Measurements from ENCODE around the gene NADSYN1.
A peak's percentile ranks its signal among the peaks of the same experiment; 100 is the strongest.
"Not testable (repeated sequence)": the region's sequence is repeated elsewhere in the genome, so short reads cannot be mapped to it uniquely, and the experiment has no call there.

The NADSYN1 gene

GRCh38 chr11:71530602-71531001 is 77.6 kb downstream of the NADSYN1 start:
- ATAC-seq, result peak; percentile 63
- Mint-ChIP-seq H3K4me1 (peaks cover 7% of the 10 kb centered on the region), H3K9me3 (no peaks in the 10 kb centered on the region), H3K36me3 (no peaks in the 10 kb centered on the region), H3K4me3 (no peak overlapping the region), H3K27me3 (peaks cover 17% of the 10 kb centered on the region), H3K27ac (no peak overlapping the region)

GRCh38 chr11:71532036-71532610 is 79.1 kb downstream of the NADSYN1 start:
- Mint-ChIP-seq H3K36me3 (no peaks in the 10 kb centered on the region), H3K4me3 (no peak overlapping the region), H3K9me3 (no peaks in the 10 kb centered on the region), H3K27ac (no peak overlapping the region), H3K27me3 (peaks cover 31% of the 10 kb centered on the region), H3K4me1 (peaks cover 7% of the 10 kb centered on the region)
- no peak for ATAC-seq

GRCh38 chr11:71534711-71535608 is 82.0 kb downstream of the NADSYN1 start:
- not testable (repeated sequence) for ATAC-seq, H3K9me3 Mint-ChIP-seq, H3K36me3 Mint-ChIP-seq, H3K4me3 Mint-ChIP-seq, H3K4me1 Mint-ChIP-seq, H3K27ac Mint-ChIP-seq
- peaks cover 42% of the 10 kb centered on the region for H3K27me3 Mint-ChIP-seq

- no peaks in the 10 kb centered on the region for H3K36me3 Mint-ChIP-seq
- H3K4me1 Mint-ChIP-seq, result peaks cover under 1% of the 10 kb centered on the region
- H3K9me3 Mint-ChIP-seq, result peaks cover 3% of the 10 kb centered on the region
- ATAC-seq, result no peak
- peaks cover 48% of the 10 kb centered on the region for H3K27me3 Mint-ChIP-seq
- no peak overlapping the region for H3K4me3 Mint-ChIP-seq
- H3K27ac Mint-ChIP-seq, result no peak overlapping the region
Measured at GRCh38 chr11:71535825-71536224, 82.8 kb downstream of the NADSYN1 start.

- H3K27ac Mint-ChIP-seq, result no peak overlapping the region
- H3K36me3 Mint-ChIP-seq, result peaks cover 5% of the 10 kb centered on the region
- peaks cover 6% of the 10 kb centered on the region for H3K9me3 Mint-ChIP-seq
- no peaks in the 10 kb centered on the region for H3K4me1 Mint-ChIP-seq
- H3K27me3 Mint-ChIP-seq, result peaks cover 61% of the 10 kb centered on the region
- H3K4me3 Mint-ChIP-seq, result no peak overlapping the region
- peak; percentile 31 for ATAC-seq
Measured at GRCh38 chr11:71537537-71537936, 84.5 kb downstream of the NADSYN1 start.

- H3K4me1 Mint-ChIP-seq, H3K27ac Mint-ChIP-seq, H3K9me3 Mint-ChIP-seq, ATAC-seq, H3K4me3 Mint-ChIP-seq, H3K36me3 Mint-ChIP-seq: not testable (repeated sequence)
- peaks cover 67% of the 10 kb centered on the region for H3K27me3 Mint-ChIP-seq
Measured at GRCh38 chr11:71537977-71538665, 85.1 kb downstream of the NADSYN1 start, which contains the start of gene KRTAP5-8. Gene KRTAP5-8, plus strand, starts transcription at chr11:71538025. Its CDS starts 31 bp downstream, at chr11:71538056.

- Mint-ChIP-seq H3K4me1 (peaks cover 9% of the 10 kb centered on the region), H3K4me3 (no peak overlapping the region), H3K36me3 (peaks cover 5% of the 10 kb centered on the region), H3K9me3 (peaks cover 6% of the 10 kb centered on the region), H3K27me3 (peaks cover 68% of the 10 kb centered on the region), H3K27ac (no peak overlapping the region)
- ATAC-seq, result no peak
Measured at GRCh38 chr11:71538666-71538990, 85.6 kb downstream of the NADSYN1 start.

- Mint-ChIP-seq H3K4me1 (peaks cover 13% of the 10 kb centered on the region), H3K27me3 (peaks cover 68% of the 10 kb centered on the region), H3K4me3 (no peak overlapping the region), H3K9me3 (peaks cover 6% of the 10 kb centered on the region), H3K36me3 (peaks cover 5% of the 10 kb centered on the region), H3K27ac (no peak overlapping the region)
- no peak for ATAC-seq
Measured at GRCh38 chr11:71539017-71539416, 86.0 kb downstream of the NADSYN1 start.

- peaks cover 13% of the 10 kb centered on the region for H3K4me1 Mint-ChIP-seq
- not testable (repeated sequence) for H3K27ac Mint-ChIP-seq, H3K36me3 Mint-ChIP-seq, H3K9me3 Mint-ChIP-seq, H3K4me3 Mint-ChIP-seq, ATAC-seq
- peaks cover 68% of the 10 kb centered on the region for H3K27me3 Mint-ChIP-seq
Measured at GRCh38 chr11:71539971-71540370, 87.0 kb downstream of the NADSYN1 start.

- not testable (repeated sequence) for H3K9me3 Mint-ChIP-seq, H3K4me3 Mint-ChIP-seq, H3K36me3 Mint-ChIP-seq, H3K27ac Mint-ChIP-seq
- peaks cover 64% of the 10 kb centered on the region for H3K27me3 Mint-ChIP-seq
- peak; percentile 51 for ATAC-seq
- H3K4me1 Mint-ChIP-seq, result peaks cover 13% of the 10 kb centered on the region
Measured at GRCh38 chr11:71540521-71541304, 87.7 kb downstream of the NADSYN1 start.

GRCh38 chr11:71542382-71542781 is 89.4 kb downstream of the NADSYN1 start:
- ATAC-seq, result no peak
- peaks cover 14% of the 10 kb centered on the region for H3K36me3 Mint-ChIP-seq
- peaks cover 13% of the 10 kb centered on the region for H3K4me1 Mint-ChIP-seq
- peaks cover 13% of the 10 kb centered on the region for H3K9me3 Mint-ChIP-seq
- H3K4me3 Mint-ChIP-seq, result no peak overlapping the region
- H3K27ac Mint-ChIP-seq, result no peak overlapping the region
- H3K27me3 Mint-ChIP-seq, result peaks cover 61% of the 10 kb centered on the region

GRCh38 chr11:71542879-71543777 is 90.1 kb downstream of the NADSYN1 start:
- H3K27ac Mint-ChIP-seq, result peak overlapping the region; percentile 6
- no peak for ATAC-seq
- H3K9me3 Mint-ChIP-seq, result peaks cover 13% of the 10 kb centered on the region
- H3K27me3 Mint-ChIP-seq, result peaks cover 63% of the 10 kb centered on the region
- no peak overlapping the region for H3K4me3 Mint-ChIP-seq
- peaks cover 14% of the 10 kb centered on the region for H3K36me3 Mint-ChIP-seq
- H3K4me1 Mint-ChIP-seq, result peaks cover 13% of the 10 kb centered on the region

GRCh38 chr11:71543866-71544265 is 90.9 kb downstream of the NADSYN1 start:
- Mint-ChIP-seq H3K4me1 (peaks cover 13% of the 10 kb centered on the region), H3K27me3 (peaks cover 66% of the 10 kb centered on the region), H3K36me3 (peaks cover 14% of the 10 kb centered on the region), H3K4me3 (no peak overlapping the region), H3K27ac (peak overlapping the region; percentile 6), H3K9me3 (peaks cover 13% of the 10 kb centered on the region)
- no peak for ATAC-seq

- H3K4me3 Mint-ChIP-seq, result no peak overlapping the region
- H3K36me3 Mint-ChIP-seq, result peaks cover 14% of the 10 kb centered on the region
- H3K4me1 Mint-ChIP-seq, result peaks cover 13% of the 10 kb centered on the region
- H3K9me3 Mint-ChIP-seq, result peaks cover 13% of the 10 kb centered on the region
- H3K27me3 Mint-ChIP-seq, result peaks cover 66% of the 10 kb centered on the region
- no peak for ATAC-seq
- H3K27ac Mint-ChIP-seq, result no peak overlapping the region
Measured at GRCh38 chr11:71544525-71545214, 91.7 kb downstream of the NADSYN1 start.
